HG02840 (cell line): ENCODE measurements around the gene CIRBP.
"Not testable (repeated sequence)": the region's sequence is repeated elsewhere in the genome, so short reads cannot be mapped to it uniquely, and the experiment has no call there.

ENCODE experiments used
- ATAC-seq: cut with Tn5 transposase; IDR thresholded peaks from one replicate; pipeline ENCODE4 v1.9.1; 2021; ENCODE audit warnings: mild to moderate bottlenecking, moderate library complexity, moderate number of reproducible peaks; ENCODE audit not compliant: unreplicated experiment, low FRiP score

Gene CIRBP

DNA sequence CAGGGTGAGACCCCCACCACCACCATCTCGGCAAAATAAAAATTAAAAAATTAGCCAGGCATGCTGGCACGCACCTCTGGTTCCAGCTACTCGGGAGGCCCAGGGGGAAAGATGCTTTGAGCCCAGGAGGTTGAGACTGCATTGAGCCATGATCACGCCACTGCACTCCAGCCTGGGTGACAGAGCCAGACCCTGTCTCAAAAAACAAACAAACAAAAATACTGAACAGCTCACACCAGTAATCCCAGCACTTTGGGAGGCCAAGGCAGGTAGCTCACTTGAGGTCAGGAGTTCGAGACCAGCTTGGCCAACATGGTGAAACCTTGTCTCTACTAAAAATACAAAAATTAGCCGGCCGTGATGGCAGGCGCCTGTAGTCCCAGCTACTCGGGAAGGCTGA is 36.2 kb downstream of the CIRBP start:
- not testable (repeated sequence) for ATAC-seq

DNA sequence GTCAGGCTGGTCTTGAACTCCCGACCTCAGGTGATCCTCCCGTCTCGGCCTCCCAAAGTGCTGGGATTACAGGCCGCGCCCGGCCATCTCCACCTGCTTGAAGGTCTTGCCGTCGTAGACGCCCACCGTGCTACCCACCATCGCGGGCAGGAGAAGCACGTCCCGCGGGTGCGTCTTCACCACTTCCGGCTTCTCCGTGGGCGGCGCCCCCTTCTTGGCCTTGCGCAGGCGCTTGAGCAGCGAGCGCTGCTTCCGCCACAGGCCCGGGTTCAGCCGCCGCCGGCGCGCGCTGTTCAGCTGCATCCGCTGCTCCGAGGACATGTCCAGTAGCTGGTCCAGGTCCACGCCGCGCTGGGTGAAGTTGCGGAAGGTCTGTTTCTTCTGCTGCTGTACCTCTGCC is 38.2 kb downstream of the CIRBP start:
- no peak for ATAC-seq

DNA sequence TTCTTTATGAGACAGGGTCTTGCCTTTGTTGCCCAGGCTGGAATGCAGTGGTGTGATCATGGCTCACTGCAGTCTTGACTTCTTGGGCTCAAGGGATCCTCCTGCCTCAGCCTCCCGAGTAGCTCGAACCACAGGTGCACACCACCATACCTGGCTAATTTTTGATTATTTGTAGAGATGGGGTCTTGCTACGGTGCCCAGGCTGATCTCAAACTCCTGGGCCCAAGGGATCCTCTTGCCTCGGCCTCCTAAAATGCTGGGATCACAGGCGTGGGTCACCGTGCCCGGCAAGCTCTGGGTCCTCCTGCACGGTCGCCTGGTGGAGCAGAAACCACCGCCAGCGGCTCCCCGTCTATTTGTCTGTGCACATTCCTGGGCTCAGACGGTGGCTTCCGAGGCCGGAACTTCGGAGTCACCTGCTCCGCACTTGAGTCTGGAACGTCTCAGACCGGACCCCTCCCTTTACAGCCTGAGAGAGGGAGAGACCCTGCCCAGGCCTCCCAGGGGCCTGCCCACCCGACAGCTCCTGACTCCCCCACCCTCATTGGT is 38.7 kb downstream of the CIRBP start:
- no peak for ATAC-seq

DNA sequence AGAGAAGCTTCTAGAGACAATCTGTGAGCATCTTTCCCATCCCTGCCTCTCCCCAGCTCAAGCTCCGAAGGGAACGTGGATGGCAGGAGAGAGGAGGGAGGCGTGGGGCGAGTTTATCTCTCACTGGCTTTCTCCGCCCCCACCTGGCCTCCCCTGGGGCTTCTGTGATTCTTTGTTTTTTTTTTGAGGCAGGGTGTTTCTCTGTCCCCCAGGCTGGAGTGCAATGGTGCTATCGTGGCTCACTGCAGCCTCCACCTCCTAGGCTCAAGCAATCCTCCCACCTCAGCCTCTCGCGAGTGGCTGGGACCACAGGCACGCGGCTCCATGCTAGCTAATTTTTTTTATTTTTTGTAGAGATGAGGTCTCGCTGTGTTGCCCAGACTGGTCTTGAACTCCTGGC is 39.6 kb downstream of the CIRBP start:
- no peak for ATAC-seq

DNA sequence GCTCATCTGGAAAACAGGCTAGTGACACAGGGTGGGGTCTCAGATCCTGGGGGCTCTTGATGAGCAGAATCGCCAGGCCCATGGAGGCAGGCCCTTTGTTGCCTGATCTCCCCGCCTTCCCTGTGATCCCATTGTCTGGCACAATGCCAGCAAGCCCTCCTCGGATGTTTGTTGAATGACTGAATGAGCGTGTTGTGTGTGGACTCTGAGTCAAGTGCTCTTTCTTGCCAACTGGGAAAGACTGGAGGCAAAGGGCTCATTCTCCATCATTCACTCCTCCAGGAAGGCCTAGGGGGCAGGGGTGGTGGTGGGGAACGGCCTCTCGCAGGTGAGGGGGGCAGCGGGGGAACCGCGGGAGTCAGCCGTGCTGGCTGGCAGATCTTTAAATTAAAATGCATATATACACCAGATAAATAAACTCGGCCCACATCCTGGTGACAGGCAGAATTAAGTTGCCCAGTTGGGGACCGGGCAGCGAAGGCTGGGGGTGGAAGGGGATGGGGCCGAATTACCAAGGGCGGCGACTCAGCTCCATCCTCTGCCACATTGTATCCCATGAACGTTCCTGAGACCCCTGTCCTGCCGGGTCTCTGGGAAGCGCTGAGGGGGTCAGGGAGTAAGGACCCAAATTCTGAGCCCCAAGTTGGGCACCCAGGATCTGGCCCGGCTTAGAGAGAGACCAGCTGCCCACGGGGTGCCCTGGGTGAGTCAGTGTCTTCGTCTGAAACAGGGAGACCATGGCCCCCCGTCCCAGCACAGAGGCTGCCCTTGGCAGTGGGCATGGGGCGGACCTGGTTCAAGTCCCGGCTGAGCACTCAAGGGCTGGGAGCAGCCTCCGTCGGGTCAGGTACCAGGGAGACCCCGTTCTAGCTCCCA is 41.1 kb downstream of the CIRBP start:
- ATAC-seq, result no peak

DNA sequence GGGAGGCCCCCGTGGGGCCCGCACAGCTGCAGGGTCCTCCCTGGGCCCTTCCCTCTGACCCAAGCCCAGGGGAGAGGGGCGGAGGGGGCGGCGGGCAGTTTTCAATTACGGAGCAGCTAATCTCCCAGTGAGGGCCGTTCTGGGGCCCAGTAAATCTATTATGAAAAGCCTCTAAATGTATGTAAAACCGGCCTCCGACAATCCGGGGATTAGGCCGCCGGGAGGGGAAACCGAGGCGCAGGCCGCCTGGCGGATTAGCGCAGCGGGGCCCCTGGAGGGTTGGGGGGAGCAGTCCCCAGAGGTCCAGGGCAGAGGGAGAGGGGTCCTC is 41.7 kb downstream of the CIRBP start:
- no peak for ATAC-seq

DNA sequence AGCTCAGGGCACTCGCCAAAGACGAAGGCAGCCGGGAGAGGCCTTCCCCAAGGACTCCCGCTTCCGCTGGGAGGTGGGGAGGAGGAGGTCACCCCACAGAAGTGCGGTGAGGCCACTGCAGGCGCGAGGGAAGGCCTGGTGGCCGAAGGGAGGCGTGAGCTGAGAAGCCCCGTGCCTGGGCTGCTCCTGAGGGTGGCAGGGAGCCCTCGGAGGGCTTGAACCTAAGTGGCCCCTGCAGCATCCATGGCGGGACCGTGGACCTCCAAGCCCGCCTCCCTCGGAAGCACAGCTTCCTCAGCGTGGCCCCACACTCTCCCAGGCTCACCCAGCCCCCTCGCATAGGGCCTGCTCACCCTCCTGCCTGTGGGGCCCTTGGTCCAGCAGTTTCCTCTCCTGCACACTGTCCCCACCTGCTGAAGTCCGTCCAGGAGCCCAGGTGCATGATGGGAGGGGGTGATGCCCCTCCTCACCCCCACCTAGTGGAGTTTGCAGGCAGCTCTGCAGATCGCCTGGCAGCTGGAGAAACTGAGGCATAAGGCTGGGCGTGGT is 42.5 kb downstream of the CIRBP start:
- no peak for ATAC-seq

DNA sequence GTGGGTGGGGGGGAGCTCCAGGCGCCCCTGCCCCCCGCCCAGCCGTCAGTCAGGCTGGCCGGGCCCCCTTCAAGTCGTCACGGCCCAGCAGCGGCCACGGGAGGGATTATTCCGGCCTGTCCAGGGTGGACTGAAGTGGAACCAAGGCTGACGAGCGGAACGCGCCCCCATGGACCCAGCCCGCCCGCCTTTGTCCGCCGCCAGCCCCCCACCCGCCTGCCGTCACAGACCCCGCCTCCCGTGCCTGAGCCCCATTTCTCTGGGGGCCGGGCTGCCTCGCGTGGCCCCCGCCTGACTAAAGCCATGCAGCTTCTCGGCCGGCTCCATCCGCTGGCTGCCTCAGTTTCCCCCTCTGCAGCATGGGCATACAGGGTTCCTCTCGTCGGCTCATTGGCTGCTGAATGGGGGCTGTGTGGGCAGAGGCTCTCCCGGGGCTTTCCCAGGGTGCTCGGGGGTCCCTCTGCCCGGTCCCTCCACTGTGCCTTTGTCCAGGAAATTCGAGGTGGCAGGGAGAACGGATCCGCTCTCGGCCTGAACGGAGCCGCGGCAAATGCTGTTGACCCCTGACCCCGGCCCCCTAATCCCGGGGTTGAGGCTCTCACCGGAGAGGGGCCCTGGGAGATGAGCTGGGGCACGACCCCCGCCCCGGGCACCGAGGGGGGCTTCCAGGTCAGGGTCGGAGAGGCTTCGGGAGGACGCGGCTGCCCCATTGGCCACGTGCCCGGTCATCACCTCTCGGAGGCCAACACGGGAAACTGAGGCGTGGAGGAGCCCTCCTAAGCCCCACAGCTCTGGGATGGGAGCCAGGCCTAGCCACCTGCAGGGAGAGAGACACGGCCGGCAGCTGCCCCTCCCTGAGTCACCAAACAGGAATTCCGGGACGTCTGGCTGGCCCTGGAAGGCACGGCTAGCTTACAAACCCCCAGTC is 43.9 kb downstream of the CIRBP start:
- no peak for ATAC-seq

DNA sequence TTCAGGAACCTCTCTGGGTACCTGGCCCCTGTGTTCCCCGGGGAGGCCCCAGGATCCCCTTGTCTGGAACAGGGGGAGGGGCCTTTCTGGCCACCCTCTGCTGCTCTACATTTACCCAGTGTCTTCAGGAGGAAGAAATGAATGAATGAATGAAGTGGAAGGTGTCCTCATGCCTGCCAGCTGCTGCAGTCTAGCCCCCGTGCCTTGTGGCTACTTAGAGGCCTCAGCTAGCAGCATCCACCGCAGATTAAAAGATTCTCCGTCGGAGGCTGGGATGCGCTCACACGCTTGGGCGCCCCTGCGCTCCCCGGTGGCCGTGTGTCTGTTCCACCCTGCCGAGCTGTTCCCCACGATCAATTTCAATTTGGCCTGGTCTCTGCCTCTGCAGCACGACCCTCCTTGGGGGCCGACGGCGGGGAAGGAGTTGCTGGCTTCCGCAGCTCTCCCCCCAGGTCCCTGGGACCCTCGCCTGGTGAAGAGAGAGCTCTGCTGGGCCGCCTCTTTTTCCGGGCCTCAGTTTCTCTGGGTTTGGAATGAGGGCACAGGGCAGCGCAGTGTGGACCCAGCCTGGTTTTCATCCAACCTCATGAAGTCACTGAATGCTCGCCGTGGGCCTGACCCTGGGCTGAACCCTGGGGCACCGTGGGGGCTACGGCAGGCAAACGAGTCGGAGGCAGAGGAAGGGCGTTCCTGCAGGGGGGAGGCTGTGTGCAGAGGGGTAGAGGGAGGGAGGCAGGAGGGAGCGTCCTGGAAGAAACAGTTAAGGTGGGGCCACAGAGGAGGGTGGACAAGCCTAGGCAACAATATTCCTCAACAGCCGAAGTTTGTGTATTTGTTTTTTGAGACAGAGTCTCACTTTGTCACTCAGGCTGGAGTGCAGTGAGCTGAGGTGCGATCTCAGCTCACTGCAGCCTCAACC is 44.8 kb downstream of the CIRBP start:
- ATAC-seq, result no peak

DNA sequence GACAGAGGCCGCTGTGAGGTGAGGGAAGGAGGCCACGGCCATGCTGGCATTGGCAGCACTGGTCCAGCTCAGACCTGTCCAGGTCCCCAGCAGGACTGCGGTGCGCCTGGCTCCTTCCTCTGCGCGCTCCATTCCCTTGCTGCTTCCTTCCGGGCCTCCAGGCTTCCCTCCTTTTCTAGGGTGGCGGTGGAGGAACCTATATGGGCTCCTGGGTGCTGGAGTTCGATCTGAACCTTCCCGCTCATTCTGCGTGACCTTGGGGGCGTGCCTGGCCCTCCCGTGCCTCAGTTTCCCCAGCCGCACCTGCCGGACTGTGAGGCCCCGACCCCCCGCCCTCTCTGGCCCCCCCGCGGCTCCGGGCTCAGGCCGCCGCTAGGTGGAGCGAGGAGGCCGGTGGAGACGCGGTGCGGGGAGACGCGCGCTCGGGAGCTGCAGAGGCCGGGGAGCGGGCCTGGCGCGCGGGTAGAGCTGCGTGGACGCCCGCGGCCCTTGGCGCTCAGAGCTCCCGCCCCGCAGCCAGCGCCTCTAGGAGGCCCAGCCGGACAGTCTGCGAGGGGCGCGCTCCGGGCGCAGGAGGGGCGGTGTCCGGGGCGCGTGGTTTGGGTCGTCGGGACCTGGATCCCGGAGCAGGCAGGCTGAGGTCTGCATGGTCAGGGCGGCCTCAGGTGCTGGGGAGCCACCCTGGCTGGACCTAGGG is 46.5 kb downstream of the CIRBP start:
- no peak for ATAC-seq

DNA sequence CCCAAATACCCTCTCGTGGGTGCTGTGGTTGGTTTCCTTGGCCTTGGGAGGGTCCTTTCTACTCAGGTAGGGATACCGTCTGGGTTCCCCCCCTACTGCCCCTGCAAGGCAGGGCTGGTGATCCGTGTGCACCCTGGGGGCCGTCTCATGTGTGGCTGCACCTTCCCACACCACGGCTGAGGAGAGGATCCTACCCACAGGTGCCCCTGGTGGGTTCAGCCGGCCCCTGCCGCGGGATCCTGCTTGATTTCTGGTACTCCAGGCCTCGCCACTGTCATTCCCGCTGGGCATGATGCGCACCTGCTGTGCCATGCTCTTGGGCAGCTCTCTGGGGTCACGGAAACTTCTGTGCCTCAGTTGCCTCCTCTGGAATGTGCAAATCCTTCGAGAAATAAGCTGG is 47.3 kb downstream of the CIRBP start:
- ATAC-seq, result no peak

DNA sequence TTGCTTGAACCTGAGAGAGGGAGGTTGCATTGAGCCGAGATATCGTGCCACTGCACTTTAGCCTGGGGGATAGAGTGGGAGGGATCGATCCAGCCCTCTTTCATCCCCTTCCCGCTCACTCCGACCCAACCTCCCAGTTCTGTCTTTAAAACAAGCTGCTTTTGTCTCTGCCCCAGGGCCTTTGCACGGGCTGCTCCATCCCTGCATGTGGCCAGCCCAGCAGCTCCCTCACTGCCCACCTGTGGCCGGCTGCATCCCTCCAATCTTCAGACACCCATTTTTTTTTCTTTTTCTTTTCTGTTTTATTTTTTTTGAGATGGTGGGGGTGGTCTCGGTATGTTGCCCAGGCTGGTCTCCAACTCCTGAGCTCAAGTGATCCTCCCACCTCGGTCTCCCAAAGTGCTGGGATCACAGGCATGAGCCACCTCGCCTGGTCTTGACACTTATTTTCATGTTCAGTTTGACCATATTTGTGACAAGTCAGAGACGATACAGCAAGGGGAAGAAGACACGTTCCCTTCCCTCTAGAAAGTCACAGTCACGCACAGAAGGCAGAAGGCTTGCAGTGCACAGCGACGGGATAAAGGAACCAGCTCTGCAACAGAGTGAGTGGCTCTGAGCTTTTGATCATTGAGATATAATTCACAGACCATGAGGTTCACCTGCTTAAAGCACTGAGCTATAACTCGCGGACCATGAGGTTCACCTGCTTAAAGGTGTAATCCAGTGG is 48.3 kb downstream of the CIRBP start:
- ATAC-seq, result no peak

DNA sequence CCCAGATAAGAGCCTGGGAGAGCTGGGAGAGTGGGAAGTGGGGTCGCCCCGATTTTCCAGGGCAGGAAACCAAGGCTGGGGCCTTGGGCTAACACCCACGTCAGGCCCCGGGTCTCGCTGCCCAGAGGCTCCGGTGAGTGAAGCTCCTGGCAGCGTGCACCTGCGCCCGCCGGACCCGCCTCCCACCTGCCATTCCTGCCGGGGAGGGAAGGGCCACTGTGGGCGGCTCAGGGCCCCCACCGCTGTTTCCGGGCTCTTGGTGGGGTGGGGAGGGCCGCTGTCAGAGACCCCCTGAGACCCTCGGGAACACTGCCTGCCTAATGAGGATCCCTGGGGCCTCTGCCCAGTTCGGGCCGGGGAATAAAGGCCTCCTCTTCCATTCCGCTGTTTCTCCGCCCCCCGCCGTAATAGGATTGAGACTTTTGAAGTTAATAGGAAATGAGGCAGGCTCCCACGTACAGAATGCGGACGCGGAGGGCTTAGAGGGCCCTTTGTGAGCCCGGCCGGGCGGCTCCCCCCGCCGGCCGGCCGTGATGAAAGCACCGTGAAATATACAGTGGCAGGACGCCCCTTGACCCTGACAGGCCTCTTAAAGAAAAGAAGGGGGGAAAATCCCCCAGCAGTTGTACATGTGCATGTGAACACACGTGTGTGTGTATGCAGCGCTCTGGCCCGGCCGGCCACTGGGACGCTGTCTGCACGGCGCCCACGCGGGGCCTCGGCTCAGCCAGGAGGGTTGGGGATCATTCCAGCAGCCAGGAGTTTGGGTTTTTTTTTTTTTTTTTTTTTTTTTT is 49.7 kb downstream of the CIRBP start:
- ATAC-seq, result no peak

DNA sequence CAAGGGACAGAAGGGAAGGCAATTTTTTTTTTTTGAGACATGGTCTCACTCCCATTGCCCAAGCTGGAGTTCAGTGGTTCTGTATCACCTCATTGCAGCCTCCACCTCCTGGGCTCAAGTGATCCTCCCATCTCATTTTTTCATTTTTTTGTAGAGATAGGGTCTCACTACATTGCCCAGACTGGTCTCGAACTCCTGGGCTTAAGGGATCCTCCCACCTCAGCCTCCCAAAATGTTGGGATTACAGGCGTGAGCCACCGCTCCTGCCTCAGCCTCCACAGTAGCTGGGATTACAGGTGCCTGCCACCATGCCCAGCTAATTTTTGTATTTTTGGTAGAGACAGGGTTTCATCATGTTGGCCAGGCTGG is 51.1 kb downstream of the CIRBP start:
- not testable (repeated sequence) for ATAC-seq

DNA sequence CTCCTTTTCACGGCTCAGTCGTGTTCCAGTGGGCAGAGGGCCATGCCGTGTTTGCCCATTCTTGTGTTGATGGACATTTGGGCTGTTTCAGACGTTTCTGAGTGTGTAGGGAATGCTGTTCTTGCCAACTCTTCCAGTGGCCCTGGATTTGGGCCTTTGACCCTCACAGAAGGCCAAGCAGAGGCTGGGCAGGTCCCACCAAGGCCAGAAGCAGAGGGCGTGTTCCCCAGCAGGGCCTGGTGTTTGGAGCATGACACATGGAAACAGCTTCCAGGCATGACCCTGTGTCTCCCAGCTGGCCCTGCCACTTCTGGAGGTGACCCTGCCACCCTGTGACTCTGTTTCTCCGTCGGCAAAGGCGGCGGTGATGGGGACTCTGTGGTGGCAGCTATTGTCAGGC is 52.4 kb downstream of the CIRBP start:
- no peak for ATAC-seq

DNA sequence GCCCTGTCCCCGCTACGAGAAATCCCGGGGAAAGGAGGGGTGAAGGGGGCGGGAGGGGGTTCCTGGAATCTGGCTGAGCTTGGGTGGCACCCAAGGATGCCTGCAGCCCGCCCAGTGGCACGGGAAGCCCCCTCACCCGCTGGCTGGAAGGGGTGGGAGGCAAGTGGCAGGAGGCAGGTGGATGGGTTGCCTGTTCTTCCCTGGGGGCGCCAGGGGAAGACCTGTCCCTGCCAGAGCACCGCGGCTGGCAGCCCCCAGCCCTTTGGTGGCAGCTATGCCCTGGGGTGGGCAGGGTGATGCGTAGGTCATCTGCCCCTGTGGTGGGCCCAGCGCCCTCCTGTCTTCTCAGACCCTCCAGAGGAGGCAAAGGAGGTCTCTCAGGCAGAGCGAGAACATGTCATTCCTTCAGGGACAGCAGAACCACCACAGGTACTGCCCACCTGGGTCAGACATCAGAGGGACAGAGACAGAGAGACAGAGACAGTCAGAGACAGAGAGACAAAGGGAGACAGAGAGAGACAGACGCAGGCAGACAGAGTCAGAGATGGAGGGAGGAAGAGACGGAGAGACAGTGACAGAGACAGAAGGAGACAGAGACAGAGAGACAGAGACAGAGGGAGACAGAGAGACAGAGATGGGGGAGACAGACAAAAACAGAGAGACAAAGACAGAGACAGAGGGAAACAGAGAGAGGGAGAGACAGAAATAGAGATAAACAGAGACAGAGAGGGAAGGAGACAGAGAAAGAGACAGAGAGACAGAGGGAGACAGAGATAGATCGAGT is 53.3 kb downstream of the CIRBP start:
- no peak for ATAC-seq

DNA sequence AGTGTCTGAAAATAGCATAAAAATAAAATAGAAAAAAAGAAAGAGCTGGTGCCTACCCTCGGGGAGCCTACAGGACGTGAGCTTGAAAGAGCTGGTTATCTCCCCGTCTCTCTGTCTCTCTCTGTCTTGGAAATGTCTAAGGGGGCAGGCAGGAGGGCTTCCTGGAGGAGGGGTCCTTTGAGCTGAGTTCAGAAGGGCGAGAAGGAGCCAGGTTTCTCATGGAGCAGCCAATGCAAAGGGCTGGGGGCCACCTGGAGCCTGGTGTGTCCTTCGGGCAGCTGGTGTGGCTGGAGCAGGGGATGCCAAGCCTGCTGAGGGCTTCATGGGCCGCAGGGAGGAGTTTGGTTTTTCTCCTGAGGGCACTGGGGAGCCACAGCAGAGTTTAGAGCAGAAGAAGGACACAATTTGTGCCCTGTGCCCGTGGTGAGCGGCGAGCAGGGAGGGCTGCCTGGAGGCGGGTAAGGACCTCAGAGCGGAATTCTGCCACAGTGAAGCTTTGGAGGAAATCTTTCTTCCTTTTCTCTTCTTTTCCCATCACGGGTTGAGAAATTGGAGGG is 55.2 kb downstream of the CIRBP start:
- no peak for ATAC-seq
